Right atrium auricular region (tissue), 2 donors: ENCODE measurements around the gene CADPS. TPM values are rescaled to one million over a fixed set of nuclear protein-coding genes. Genes with fewer than 3 reads are reported as not detected.

Source experiments
- DNase-seq: peaks from one replicate; pipeline ENCODE4 v3.0.0-alpha.2; 2019; ENCODE audit warnings: low spot score
- H3K27ac ChIP-seq, 2 donors: fragments of 200-600 bp; sonication (generic); 1 replicate in 1 of 2; 2 replicates in 1 of 2; pipeline ENCODE4 v1.5.1; 2016 to 2019
- H3K27me3 ChIP-seq, 2 donors: fragments of 200-600 bp; sonication (generic); one replicate each; pipeline versions ENCODE4 v1.5.1 to v1.6.0; 2017 to 2019
- H3K36me3 ChIP-seq: fragments of 200-600 bp; sonication (generic); one replicate; pipeline ENCODE4 v1.5.1; 2016
- H3K4me1 ChIP-seq, 2 donors: fragments of 200-600 bp; sonication (generic); one replicate each; pipeline versions ENCODE4 v1.5.1 to v1.6.0; 2017 to 2019
- H3K4me3 ChIP-seq, 2 donors: fragments of 200-600 bp; sonication (generic); 1 replicate in 1 of 2; 2 replicates in 1 of 2; pipeline ENCODE4 v1.5.1; 2017 to 2019; ENCODE audit warnings: mild to moderate bottlenecking in 1 of 2, moderate library complexity in 1 of 2
- H3K9me3 ChIP-seq, 2 donors: fragments of 200-600 bp; sonication (generic); one replicate each; pipeline ENCODE4 v1.5.1; 2019
- total RNA-seq, 2 donors: library from RNA; depleted of rRNA; stranded (reverse); fragments of >200 nt; gene quantifications; one replicate each; pipeline ENCODE4 v1.1.0, GENCODE V29; 2016
- TF ChIP-seq, protein P1 (sequence below), 2 donors: fragments of 200-600 bp; sonication (generic); IDR thresholded peaks; one replicate each; pipeline ENCODE4 v1.5.1; 2019; ENCODE audit warnings: antibody characterized with exemption in 2 of 2

CADPS gene
- total RNA-seq, 2 donors from 2014 or later = 16.1 to 48.2 TPM

DNA sequence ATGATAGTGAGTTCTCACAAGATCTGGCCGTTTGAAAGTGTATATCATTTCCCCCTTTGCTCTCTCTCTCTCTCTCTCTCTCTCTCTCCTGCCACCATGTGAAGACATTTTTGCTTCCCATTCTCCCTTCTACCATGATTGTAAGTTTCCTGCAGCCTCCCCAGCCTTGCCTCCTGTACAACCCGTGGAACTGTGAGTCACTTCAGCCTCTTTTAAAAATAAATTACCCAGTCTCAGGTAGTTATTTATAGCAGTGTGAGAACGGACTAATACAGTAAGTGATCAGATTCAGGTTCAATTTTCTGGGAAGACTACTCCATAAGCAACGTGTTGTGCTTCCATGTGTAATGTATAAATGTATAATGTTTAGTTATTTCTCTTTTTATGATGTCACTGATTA, 29.2 kb downstream of the CADPS start:
- no peaks in the 10 kb centered on the region for H3K27me3 ChIP-seq
- no peaks in the 10 kb centered on the region for H3K36me3 ChIP-seq
- no peaks in the 10 kb centered on the region for H3K4me1 ChIP-seq
- no peak overlapping the region for H3K27ac ChIP-seq
- no peak for DNase-seq
- no peak overlapping the region for H3K4me3 ChIP-seq
- H3K9me3 ChIP-seq = no peaks in the 10 kb centered on the region
- TF ChIP-seq, protein P1, sequence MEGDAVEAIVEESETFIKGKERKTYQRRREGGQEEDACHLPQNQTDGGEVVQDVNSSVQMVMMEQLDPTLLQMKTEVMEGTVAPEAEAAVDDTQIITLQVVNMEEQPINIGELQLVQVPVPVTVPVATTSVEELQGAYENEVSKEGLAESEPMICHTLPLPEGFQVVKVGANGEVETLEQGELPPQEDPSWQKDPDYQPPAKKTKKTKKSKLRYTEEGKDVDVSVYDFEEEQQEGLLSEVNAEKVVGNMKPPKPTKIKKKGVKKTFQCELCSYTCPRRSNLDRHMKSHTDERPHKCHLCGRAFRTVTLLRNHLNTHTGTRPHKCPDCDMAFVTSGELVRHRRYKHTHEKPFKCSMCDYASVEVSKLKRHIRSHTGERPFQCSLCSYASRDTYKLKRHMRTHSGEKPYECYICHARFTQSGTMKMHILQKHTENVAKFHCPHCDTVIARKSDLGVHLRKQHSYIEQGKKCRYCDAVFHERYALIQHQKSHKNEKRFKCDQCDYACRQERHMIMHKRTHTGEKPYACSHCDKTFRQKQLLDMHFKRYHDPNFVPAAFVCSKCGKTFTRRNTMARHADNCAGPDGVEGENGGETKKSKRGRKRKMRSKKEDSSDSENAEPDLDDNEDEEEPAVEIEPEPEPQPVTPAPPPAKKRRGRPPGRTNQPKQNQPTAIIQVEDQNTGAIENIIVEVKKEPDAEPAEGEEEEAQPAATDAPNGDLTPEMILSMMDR (IDR thresholded peaks at IDR 0.05) = no peak

DNA sequence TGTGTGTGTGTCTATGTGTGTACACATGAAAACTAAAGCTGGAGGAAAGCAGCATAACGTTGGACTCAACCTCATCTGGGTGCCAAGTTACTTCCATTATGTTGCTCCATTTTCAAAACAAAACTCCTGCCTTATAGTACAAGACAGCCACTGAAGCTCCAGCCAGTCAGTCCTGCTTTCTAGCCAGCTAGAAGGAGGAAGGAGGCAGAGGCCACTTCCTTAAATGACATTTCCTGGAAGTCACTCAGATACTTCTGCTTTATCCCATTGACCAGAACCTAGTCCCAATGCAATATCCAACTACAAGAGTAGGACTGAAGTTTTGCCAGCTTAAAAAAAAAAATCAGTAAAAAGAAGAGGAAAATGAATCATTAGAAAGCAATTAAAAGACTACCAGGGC, 31.7 kb downstream of the CADPS start:
- TF ChIP-seq, protein P1 (IDR thresholded peaks at IDR 0.05) = no peak
- no peak for DNase-seq

DNA sequence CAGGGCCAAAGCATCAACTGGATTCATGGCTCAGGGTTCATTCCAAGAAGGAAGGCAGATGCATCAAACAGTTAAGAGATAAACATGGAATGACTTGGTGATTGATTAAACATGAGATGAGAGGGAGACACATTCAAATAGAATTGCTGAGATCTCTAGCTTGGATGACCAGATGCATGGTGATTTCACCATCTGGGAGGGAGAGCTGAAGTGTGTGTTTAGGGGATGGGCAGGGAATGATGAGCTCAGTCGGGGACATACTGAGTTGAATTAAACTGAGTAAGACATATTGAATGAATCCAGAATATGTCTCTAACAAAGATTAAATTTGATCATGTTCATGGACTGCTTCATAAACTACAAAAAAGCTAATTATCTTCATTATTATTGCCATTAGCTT, 35.5 kb downstream of the CADPS start:
- no peak overlapping the region for H3K4me3 ChIP-seq
- no peaks in the 10 kb centered on the region for H3K9me3 ChIP-seq
- H3K27me3 ChIP-seq = no peaks in the 10 kb centered on the region
- no peak overlapping the region for H3K27ac ChIP-seq
- H3K36me3 ChIP-seq = no peaks in the 10 kb centered on the region
- TF ChIP-seq, protein P1 (IDR thresholded peaks at IDR 0.05) = no peak
- DNase-seq = no peak
- H3K4me1 ChIP-seq = no peaks in the 10 kb centered on the region

More for the DNA sequence above, 31.7 kb downstream of the CADPS start:
- H3K27me3 ChIP-seq = no peaks in the 10 kb centered on the region
- no peaks in the 10 kb centered on the region for H3K36me3 ChIP-seq
- H3K9me3 ChIP-seq = no peaks in the 10 kb centered on the region
- H3K27ac ChIP-seq = no peak overlapping the region
- no peaks in the 10 kb centered on the region for H3K4me1 ChIP-seq
- H3K4me3 ChIP-seq = no peak overlapping the region

DNA sequence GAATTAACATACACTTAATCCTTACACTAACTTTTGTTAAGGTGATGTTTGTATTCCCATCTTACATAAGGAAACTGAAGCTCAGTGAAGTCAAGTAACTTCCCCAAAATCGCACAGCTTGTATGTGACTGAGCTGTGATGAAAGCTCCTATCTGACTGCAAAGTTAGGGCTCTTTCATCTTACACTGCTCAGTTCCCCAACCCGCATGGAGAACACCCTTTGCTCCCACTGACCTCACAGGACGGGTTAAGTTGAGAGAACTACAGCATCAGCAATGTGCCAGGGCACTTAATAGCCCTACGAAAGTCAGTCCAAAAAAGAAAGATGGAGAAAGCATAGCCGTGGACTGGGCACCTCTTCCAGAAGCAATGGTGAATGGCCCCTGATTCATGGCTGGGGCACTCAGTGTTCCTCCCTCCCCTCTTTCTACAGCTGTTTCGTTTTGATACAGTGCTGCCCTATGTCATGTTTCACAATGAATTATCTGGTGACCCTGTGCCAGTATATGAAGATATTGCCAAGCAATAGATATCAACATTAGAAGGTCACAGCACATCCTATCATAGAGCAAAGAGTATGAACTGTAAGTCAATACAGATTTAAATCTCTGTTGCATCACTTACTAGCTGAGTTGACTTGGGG, 38.0 kb downstream of the CADPS start:
- Histone ChIP-seq H3K9me3 (no peaks in the 10 kb centered on the region), H3K27ac (no peak overlapping the region), H3K4me1 (no peaks in the 10 kb centered on the region), H3K36me3 (no peaks in the 10 kb centered on the region), H3K27me3 (no peaks in the 10 kb centered on the region), H3K4me3 (no peak overlapping the region)
- TF ChIP-seq, protein P1 (IDR thresholded peaks at IDR 0.05) = no peak
- no peak for DNase-seq

DNA sequence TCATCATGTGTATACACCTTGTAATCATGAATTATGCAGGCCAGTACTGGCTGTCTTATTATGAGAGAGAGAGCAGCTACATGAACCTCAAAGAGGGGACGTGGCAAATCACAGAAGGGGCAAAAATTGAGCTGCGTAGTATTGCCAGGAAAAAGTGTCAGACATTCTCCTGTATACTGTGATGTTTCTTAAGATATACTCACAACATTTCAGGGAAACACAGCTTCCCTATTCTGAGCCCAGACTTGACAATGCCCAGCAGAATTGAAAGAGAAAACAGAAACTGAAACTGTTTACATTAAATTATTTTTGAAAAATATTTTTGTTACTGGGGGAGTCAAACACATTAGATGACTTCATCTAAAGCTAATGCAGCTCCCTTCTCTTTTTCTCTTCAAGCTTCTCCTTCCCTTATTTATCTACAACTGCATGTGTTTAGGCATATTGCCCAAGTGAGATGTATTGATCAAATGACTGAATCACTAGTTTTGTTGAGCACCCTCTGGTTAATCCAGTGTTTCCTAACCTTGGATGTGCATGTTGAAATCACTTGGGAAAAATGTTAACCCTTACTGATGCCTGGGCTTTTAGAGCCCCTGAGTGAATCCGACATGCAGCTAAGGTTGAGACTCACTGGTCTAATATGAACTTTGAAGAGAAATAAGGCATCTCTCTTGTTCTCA, 39.5 kb downstream of the CADPS start:
- Histone ChIP-seq H3K4me3 (no peak overlapping the region), H3K27me3 (no peaks in the 10 kb centered on the region), H3K27ac (no peak overlapping the region), H3K4me1 (no peaks in the 10 kb centered on the region), H3K36me3 (no peaks in the 10 kb centered on the region), H3K9me3 (no peaks in the 10 kb centered on the region)
- TF ChIP-seq, protein P1 (IDR thresholded peaks at IDR 0.05) = no peak
- no peak for DNase-seq
